Measurements from ENCODE around the gene EXOC6. TPM values are rescaled to one million over a fixed set of nuclear protein-coding genes. Genes with fewer than 3 reads are reported as not detected.
A peak's percentile ranks its signal among the peaks of the same experiment; 100 is the strongest.

The EXOC6 gene
- total RNA-seq, 1 experiment from 2014 or later = 9.3 TPM

- H2AFZ ChIP-seq = peak overlapping the region; percentile 86
- peak; percentile 11 to 57 for DNase-seq
- CTCF ChIA-PET = interaction anchor here (1.2 kb wide), 1 partner anchor 157 kb away, joined by 4 read pairs; the partner anchor contains the start of gene HHEX
These were observed 987 bp upstream of the EXOC6 start for GRCh38 chr10:92847202-92847864.

GRCh38 chr10:92848037-92848440, 281 bp upstream of the EXOC6 start:
- BruUV-seq (replicated peaks) = no TSS peak
- TF ChIP-seq, protein P1, sequence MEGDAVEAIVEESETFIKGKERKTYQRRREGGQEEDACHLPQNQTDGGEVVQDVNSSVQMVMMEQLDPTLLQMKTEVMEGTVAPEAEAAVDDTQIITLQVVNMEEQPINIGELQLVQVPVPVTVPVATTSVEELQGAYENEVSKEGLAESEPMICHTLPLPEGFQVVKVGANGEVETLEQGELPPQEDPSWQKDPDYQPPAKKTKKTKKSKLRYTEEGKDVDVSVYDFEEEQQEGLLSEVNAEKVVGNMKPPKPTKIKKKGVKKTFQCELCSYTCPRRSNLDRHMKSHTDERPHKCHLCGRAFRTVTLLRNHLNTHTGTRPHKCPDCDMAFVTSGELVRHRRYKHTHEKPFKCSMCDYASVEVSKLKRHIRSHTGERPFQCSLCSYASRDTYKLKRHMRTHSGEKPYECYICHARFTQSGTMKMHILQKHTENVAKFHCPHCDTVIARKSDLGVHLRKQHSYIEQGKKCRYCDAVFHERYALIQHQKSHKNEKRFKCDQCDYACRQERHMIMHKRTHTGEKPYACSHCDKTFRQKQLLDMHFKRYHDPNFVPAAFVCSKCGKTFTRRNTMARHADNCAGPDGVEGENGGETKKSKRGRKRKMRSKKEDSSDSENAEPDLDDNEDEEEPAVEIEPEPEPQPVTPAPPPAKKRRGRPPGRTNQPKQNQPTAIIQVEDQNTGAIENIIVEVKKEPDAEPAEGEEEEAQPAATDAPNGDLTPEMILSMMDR (conservative IDR thresholded peaks at IDR 0.05) = no peak
- no peak for TF ChIP-seq EZH2 (IDR thresholded peaks at IDR 0.05; ENCODE audit: low read depth)
- intact Hi-C loops (cut with micrococcal nuclease; ENCODE audit: unreplicated experiment) = no loop called here

More at GRCh38 chr10:92847202-92847864, 987 bp upstream of the EXOC6 start:
- Histone ChIP-seq H4K20me1 (ENCODE audit: insufficient read depth) (no peaks in the 10 kb centered on the region), H3K9me2 (ENCODE audit: insufficient read depth) (no peaks in the 10 kb centered on the region), H3K9me3 (ENCODE audit: insufficient read depth, low read depth) (no peaks in the 10 kb centered on the region), H3K4me3 (peak overlapping the region; percentile 83), H3K4me1 (replicated peaks; ENCODE audit: insufficient read depth) (peaks cover 19% of the 10 kb centered on the region), H3F3A (ENCODE audit: insufficient read depth, low read depth) (peaks cover 19% of the 10 kb centered on the region; the same call in 1 of the 2 replicates), H3K4me2 (peak overlapping the region; percentile 90), H3K36me3 (ENCODE audit: low read depth) (no peaks in the 10 kb centered on the region), H3K27me3 (ENCODE audit: insufficient read depth, low read depth) (no peaks in the 10 kb centered on the region), H3K79me2 (ENCODE audit: low read depth) (peaks cover 10% of the 10 kb centered on the region; the same call in 1 of the 2 replicates), H3K27ac (peak overlapping the region; percentile 59)
- no TSS peak for BruUV-seq (replicated peaks)
- POLR2A ChIA-PET (ENCODE audit: unreplicated experiment) = interaction anchor here (0.7 kb wide), 1 partner anchor 85 kb away, joined by 4 read pairs; no protein-coding TSS in a partner anchor
- TF ChIP-seq EZH2 (IDR thresholded peaks at IDR 0.05; ENCODE audit: low read depth) = no peak
- TF ChIP-seq, protein P1 (conservative IDR thresholded peaks at IDR 0.05) = no peak
- intact Hi-C loops (cut with micrococcal nuclease; ENCODE audit: unreplicated experiment) = no loop called here

GRCh38 chr10:92849234-92849525, 860 bp downstream of the EXOC6 start:
- BruUV-seq (replicated peaks) = no TSS peak
- Histone ChIP-seq H3K27me3 (ENCODE audit: insufficient read depth, low read depth) (no peaks in the 10 kb centered on the region), H3K4me1 (replicated peaks; ENCODE audit: insufficient read depth) (peaks cover 19% of the 10 kb centered on the region), H3K9me2 (ENCODE audit: insufficient read depth) (no peaks in the 10 kb centered on the region), H3F3A (ENCODE audit: insufficient read depth, low read depth) (peaks cover 19% of the 10 kb centered on the region; the same call in 1 of the 2 replicates), H3K27ac (no peak overlapping the region), H4K20me1 (ENCODE audit: insufficient read depth) (no peaks in the 10 kb centered on the region), H3K79me2 (ENCODE audit: low read depth) (peaks cover 10% of the 10 kb centered on the region; the same call in 1 of the 2 replicates), H3K4me2 (peak overlapping the region; percentile 96), H2AFZ (peak overlapping the region; percentile 85), H3K9me3 (ENCODE audit: insufficient read depth, low read depth) (no peaks in the 10 kb centered on the region), H3K4me3 (peak overlapping the region; percentile 83), H3K36me3 (ENCODE audit: low read depth) (no peaks in the 10 kb centered on the region)
- TF ChIP-seq, protein P1 (conservative IDR thresholded peaks at IDR 0.05) = no peak
- no peak for TF ChIP-seq EZH2 (IDR thresholded peaks at IDR 0.05; ENCODE audit: low read depth)
- DNase-seq = no peak
- POLR2A ChIA-PET (ENCODE audit: unreplicated experiment) = no interaction called here
- CTCF ChIA-PET = no interaction called here
- intact Hi-C loops (cut with micrococcal nuclease; ENCODE audit: unreplicated experiment) = no loop called here

More at GRCh38 chr10:92848037-92848440, 281 bp upstream of the EXOC6 start:
- peak overlapping the region; percentile 83 for H3K4me3 ChIP-seq
- H3K4me2 ChIP-seq = peak overlapping the region; percentile 90
- H3F3A ChIP-seq (ENCODE audit: insufficient read depth, low read depth) = peaks cover 19% of the 10 kb centered on the region; the same call in 1 of the 2 replicates
- no peak for DNase-seq
- H2AFZ ChIP-seq = peak overlapping the region; percentile 86
- H4K20me1 ChIP-seq (ENCODE audit: insufficient read depth) = no peaks in the 10 kb centered on the region
- ChIA-PET CTCF (interaction anchor here (0.6 to 1.2 kb wide), 3 partner anchors 158 to 1335 kb away, joined by 3 to 18 read pairs (median 4); partner anchors contain the start of gene HHEX), POLR2A (ENCODE audit: unreplicated experiment) (interaction anchor here (0.6 to 0.7 kb wide), 4 partner anchors 157 to 1597 kb away, joined by 3 to 4 read pairs (median 3); no protein-coding TSS in a partner anchor)
- peaks cover 19% of the 10 kb centered on the region for H3K4me1 ChIP-seq (replicated peaks; ENCODE audit: insufficient read depth)
- peaks cover 10% of the 10 kb centered on the region; the same call in 1 of the 2 replicates for H3K79me2 ChIP-seq (ENCODE audit: low read depth)
- H3K9me3 ChIP-seq (ENCODE audit: insufficient read depth, low read depth) = no peaks in the 10 kb centered on the region
- H3K27ac ChIP-seq = peak overlapping the region; percentile 59; the same call in 1 of the 2 replicates
- H3K9me2 ChIP-seq (ENCODE audit: insufficient read depth) = no peaks in the 10 kb centered on the region
- no peaks in the 10 kb centered on the region for H3K36me3 ChIP-seq (ENCODE audit: low read depth)
- no peaks in the 10 kb centered on the region for H3K27me3 ChIP-seq (ENCODE audit: insufficient read depth, low read depth)

Measured in PC-9 (cell line).